Measurements from ENCODE around the gene MAPKAP1.

GRCh38 chr9:125537442-125538091 is 169.4 kb downstream of the MAPKAP1 start:
- TF ChIP-seq CTCF (conservative IDR thresholded peaks at IDR 0.05; ENCODE audit: low read depth in 2 of 2) (no peak), REST (IDR thresholded peaks at IDR 0.05; ENCODE audit: unreplicated experiment) (no peak), EZH2phosphoT487 (IDR thresholded peaks at IDR 0.05; ENCODE audit: unreplicated experiment) (no peak), POLR2AphosphoS5 (IDR thresholded peaks at IDR 0.05; ENCODE audit: low read depth) (no peak), EZH2 (IDR thresholded peaks at IDR 0.05; ENCODE audit: low read depth, unreplicated experiment) (no peak), CREB1 (CRISPR knock-in tag; IDR thresholded peaks at IDR 0.05; ENCODE audit: low read depth) (no peak), JUNB (IDR thresholded peaks at IDR 0.05; ENCODE audit: unreplicated experiment) (no peak)

Measured in GM23338 (cell line).